GM04503 (cell line): Measurements from ENCODE around the gene ENGASE.
A peak's percentile ranks its signal among the peaks of the same experiment; 100 is the strongest.
"Not testable (repeated sequence)": the region's sequence is repeated elsewhere in the genome, so short reads cannot be mapped to it uniquely, and the experiment has no call there.

ENCODE experiments used
- DNase-seq: peaks from one replicate; pipeline ENCODE4 v3.0.0-alpha.2; 2012; ENCODE audit warnings: low read depth

Gene ENGASE

GRCh38 chr17:79074649-79075445 lies at the start of gene ENGASE:
Gene ENGASE (plus strand): TSS chr17:79074824. CDS start chr17:79074945, 121 bp downstream.
- DNase-seq = peak; percentile 82

GRCh38 chr17:79024901-79025737 lies 49.5 kb upstream of the ENGASE start:
- DNase-seq = no peak

- DNase-seq = peak; percentile 63
Observed at GRCh38 chr17:79026376-79027273, 48.0 kb upstream of the ENGASE start.

- no peak for DNase-seq
Observed at GRCh38 chr17:79027274-79027924, 47.2 kb upstream of the ENGASE start.

GRCh38 chr17:79027925-79028491 lies 46.6 kb upstream of the ENGASE start:
- no peak for DNase-seq

- DNase-seq = no peak
Observed at GRCh38 chr17:79028496-79029326, 45.9 kb upstream of the ENGASE start.

GRCh38 chr17:79029327-79030009 lies 45.2 kb upstream of the ENGASE start:
- no peak for DNase-seq

- not testable (repeated sequence) for DNase-seq
Observed at GRCh38 chr17:79030636-79031035, 44.0 kb upstream of the ENGASE start.

GRCh38 chr17:79031996-79032875 lies 42.4 kb upstream of the ENGASE start:
- DNase-seq = no peak

- DNase-seq = no peak
Observed at GRCh38 chr17:79033046-79033616, 41.5 kb upstream of the ENGASE start.

- DNase-seq = no peak
Observed at GRCh38 chr17:79033741-79034501, 40.7 kb upstream of the ENGASE start.

- no peak for DNase-seq
Observed at GRCh38 chr17:79034931-79035485, 39.6 kb upstream of the ENGASE start.

- no peak for DNase-seq
Observed at GRCh38 chr17:79035686-79036085, 38.9 kb upstream of the ENGASE start.

GRCh38 chr17:79036181-79036580 lies 38.4 kb upstream of the ENGASE start:
- DNase-seq = no peak

GRCh38 chr17:79036596-79036995 lies 38.0 kb upstream of the ENGASE start:
- DNase-seq = peak; percentile 92

GRCh38 chr17:79038545-79039135 lies 36.0 kb upstream of the ENGASE start:
- peak; percentile 98 for DNase-seq

- DNase-seq = no peak
Observed at GRCh38 chr17:79039171-79039570, 35.5 kb upstream of the ENGASE start.
